ENCODE results near the gene CCDC61. TPM values are rescaled to one million over a fixed set of nuclear protein-coding genes. Genes with fewer than 3 reads are reported as not detected.

Gene CCDC61
- total and polyA plus RNA-seq, 2 donors (not counting 1 experiment from before 2014, with no cell fraction given): 20.6 to 30.1 TPM

- Histone ChIP-seq H3K9me3 (ENCODE audit: control extremely low read depth in 1 of 3, control insufficient read depth in 2 of 3, insufficient read depth in 1 of 3, low read length in 2 of 3) (peaks cover 0 to 10% (median 0%) of the 10 kb centered on the region in 3 donors), H3K4me2 (replicated peaks; ENCODE audit: low read depth, low read length, poor library complexity, severe bottlenecking) (peak overlapping the region; percentile 100), H3K4me3 (ENCODE audit: control extremely low read depth in 1 of 5, extremely low read depth in 1 of 5, insufficient read depth in 1 of 5, low read depth in 2 of 5, low read length in 4 of 5) (peak overlapping the region; percentile 65 to 81 (median 76)), H4K20me1 (ENCODE audit: control insufficient read depth, insufficient read depth, low read length, poor library complexity, severe bottlenecking) (peaks cover 6% of the 10 kb centered on the region), H3K9ac (ENCODE audit: low read length) (peak overlapping the region; percentile 68), H3K79me2 (ENCODE audit: control insufficient read depth, insufficient read depth, low read length) (no peaks in the 10 kb centered on the region), H3K36me3 (replicated peaks in 1 of 2; ENCODE audit: control extremely low read depth in 1 of 2, control insufficient read depth in 1 of 2, extremely low read depth in 1 of 2, insufficient read depth in 2 of 2, low read length in 1 of 2) (no peaks in the 10 kb centered on the region), H3K27ac (ENCODE audit: low read length in 2 of 2) (no peak overlapping the region), H3K4me1 (ENCODE audit: control insufficient read depth in 2 of 2, insufficient read depth in 2 of 2, low read length in 2 of 2) (peaks cover 19 to 22% of the 10 kb centered on the region in 2 donors), H3K27me3 (replicated peaks in 1 of 4; ENCODE audit: control extremely low read depth in 1 of 4, control insufficient read depth in 3 of 4, insufficient read depth in 4 of 4, low read length in 3 of 4) (peaks cover 0 to 21% (median 7%) of the 10 kb centered on the region in 4 experiments), H2AFZ (ENCODE audit: insufficient read depth, low read depth, low read length, poor library complexity, severe bottlenecking) (peak overlapping the region; percentile 97)
- intact Hi-C loops (cut with micrococcal nuclease): loop anchor here (1.0 to 10.0 kb wide), 7 partner anchors 21 to 1589 kb away; partner anchors contain the start of genes BICRA, CCDC61, SIX5 and SYMPK
- ChIA-PET CTCF (interaction anchor here (4.9 kb wide), 1 partner anchor 13 kb away, joined by 28 read pairs; no protein-coding TSS in a partner anchor), POLR2A (interaction anchor here (1.2 kb wide), 1 partner anchor 247 kb away, joined by 3 read pairs; the partner anchor contains the start of gene SIX5)
- Mint-ChIP-seq H3K9me3 (ENCODE audit: insufficient read depth) (no peaks in the 10 kb centered on the region), H3K4me1 (peaks cover 18% of the 10 kb centered on the region), H3K27me3 (peaks cover 18% of the 10 kb centered on the region), H3K4me3 (peak overlapping the region; percentile 94), H3K27ac (peak overlapping the region; percentile 69)
- TF ChIP-seq CTCF (IDR thresholded peaks at IDR 0.05) (no peak), EZH2 (IDR thresholded peaks at IDR 0.05; ENCODE audit: borderline replicate concordance, insufficient read depth, low read depth, low read length, poor library complexity, severe bottlenecking) (peak; percentile 86)
- 5% methylated on average over 63 of the region's 63 CpGs for WGBS (ENCODE audit: insufficient coverage)
- DNase-seq: peak; percentile 63
- peak; percentile 18 for ATAC-seq (ENCODE audit: low read depth)
Observed at GRCh38 chr19:46015687-46016425, 20.6 kb downstream of the CCDC61 start.

Measured in B cell (primary cell).